ENCODE results near the gene CASQ2.

The CASQ2 gene

GRCh38 chr1:115658646-115659045 is 109.9 kb downstream of the CASQ2 start:
- DNase-seq = no peak

GRCh38 chr1:115656461-115657077 is 111.9 kb downstream of the CASQ2 start:
- DNase-seq = no peak

- DNase-seq = no peak
Observed at GRCh38 chr1:115655916-115656315, 112.6 kb downstream of the CASQ2 start.

- no peak for DNase-seq
Observed at GRCh38 chr1:115655306-115655663, 113.2 kb downstream of the CASQ2 start.

- DNase-seq = no peak
Observed at GRCh38 chr1:115654663-115655305, 113.7 kb downstream of the CASQ2 start.

GRCh38 chr1:115654125-115654524 is 114.4 kb downstream of the CASQ2 start:
- DNase-seq = no peak

GRCh38 chr1:115652236-115652788 is 116.2 kb downstream of the CASQ2 start:
- DNase-seq = no peak

GRCh38 chr1:115651391-115651790 is 117.1 kb downstream of the CASQ2 start:
- DNase-seq = no peak

GRCh38 chr1:115650961-115651360 is 117.6 kb downstream of the CASQ2 start:
- no peak for DNase-seq
